ENCODE results near the gene PARD6A. TPM values are rescaled to one million over a fixed set of nuclear protein-coding genes. Genes with fewer than 3 reads are reported as not detected.

The PARD6A gene
- total and polyA plus RNA-seq, 2 of the 13 experiments (the other 11 are each of a cell fraction or from before 2014, with no cell fraction given) = 3.5 to 4.3 TPM

DNA sequence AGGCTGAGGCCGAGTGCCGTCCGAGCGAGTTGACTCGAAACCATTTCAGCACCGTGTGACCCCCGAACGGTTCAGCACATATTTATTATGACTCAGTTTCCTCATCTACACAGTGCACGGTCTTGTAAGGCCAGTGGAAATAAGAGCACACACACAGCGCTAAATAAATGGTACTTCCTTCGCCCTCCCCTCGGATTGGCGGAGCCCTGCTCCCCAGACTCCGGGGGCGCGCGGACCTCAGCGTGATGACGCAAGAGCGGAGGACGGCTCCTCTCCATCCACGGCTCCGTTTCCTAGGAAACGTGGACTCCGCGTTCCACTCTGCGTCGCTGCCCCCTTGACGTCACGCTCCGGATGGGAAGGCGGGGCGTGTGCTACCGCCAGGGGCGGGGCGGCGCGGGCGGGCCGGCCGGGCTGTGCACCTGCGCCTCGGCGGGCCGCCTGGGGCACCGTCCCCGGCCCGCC lies at the start of gene PARD6A (continued):
- TF ChIP-seq, protein P1, sequence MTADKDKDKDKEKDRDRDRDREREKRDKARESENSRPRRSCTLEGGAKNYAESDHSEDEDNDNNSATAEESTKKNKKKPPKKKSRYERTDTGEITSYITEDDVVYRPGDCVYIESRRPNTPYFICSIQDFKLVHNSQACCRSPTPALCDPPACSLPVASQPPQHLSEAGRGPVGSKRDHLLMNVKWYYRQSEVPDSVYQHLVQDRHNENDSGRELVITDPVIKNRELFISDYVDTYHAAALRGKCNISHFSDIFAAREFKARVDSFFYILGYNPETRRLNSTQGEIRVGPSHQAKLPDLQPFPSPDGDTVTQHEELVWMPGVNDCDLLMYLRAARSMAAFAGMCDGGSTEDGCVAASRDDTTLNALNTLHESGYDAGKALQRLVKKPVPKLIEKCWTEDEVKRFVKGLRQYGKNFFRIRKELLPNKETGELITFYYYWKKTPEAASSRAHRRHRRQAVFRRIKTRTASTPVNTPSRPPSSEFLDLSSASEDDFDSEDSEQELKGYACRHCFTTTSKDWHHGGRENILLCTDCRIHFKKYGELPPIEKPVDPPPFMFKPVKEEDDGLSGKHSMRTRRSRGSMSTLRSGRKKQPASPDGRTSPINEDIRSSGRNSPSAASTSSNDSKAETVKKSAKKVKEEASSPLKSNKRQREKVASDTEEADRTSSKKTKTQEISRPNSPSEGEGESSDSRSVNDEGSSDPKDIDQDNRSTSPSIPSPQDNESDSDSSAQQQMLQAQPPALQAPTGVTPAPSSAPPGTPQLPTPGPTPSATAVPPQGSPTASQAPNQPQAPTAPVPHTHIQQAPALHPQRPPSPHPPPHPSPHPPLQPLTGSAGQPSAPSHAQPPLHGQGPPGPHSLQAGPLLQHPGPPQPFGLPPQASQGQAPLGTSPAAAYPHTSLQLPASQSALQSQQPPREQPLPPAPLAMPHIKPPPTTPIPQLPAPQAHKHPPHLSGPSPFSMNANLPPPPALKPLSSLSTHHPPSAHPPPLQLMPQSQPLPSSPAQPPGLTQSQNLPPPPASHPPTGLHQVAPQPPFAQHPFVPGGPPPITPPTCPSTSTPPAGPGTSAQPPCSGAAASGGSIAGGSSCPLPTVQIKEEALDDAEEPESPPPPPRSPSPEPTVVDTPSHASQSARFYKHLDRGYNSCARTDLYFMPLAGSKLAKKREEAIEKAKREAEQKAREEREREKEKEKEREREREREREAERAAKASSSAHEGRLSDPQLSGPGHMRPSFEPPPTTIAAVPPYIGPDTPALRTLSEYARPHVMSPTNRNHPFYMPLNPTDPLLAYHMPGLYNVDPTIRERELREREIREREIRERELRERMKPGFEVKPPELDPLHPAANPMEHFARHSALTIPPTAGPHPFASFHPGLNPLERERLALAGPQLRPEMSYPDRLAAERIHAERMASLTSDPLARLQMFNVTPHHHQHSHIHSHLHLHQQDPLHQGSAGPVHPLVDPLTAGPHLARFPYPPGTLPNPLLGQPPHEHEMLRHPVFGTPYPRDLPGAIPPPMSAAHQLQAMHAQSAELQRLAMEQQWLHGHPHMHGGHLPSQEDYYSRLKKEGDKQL (CRISPR knock-in tag; IDR thresholded peaks at IDR 0.05; ENCODE audit: low read depth) = no peak
- TF ChIP-seq TCF7L2 (IDR thresholded peaks at IDR 0.05; ENCODE audit: low read depth, low read length) (no peak), TARDBP (CRISPR knock-in tag; IDR thresholded peaks at IDR 0.05) (0 out of 2 replicates have a peak, but pooled peaks have one; percentile 14), ZNF33A (CRISPR knock-in tag; IDR thresholded peaks at IDR 0.05; ENCODE audit: borderline replicate concordance) (no peak), TCF12 (IDR thresholded peaks at IDR 0.05) (no peak), TCF12 (CRISPR knock-in tag; IDR thresholded peaks at IDR 0.05) (no peak), NBN (conservative IDR thresholded peaks at IDR 0.05) (no peak), NFIB (CRISPR knock-in tag; IDR thresholded peaks at IDR 0.05; ENCODE audit: borderline replicate concordance) (no peak; the same call in 1 of the 2 replicates), ZNF30 (CRISPR knock-in tag; IDR thresholded peaks at IDR 0.05) (no peak), U2AF1 (optimal IDR thresholded peaks at IDR 0.05; ENCODE audit: low read depth, low read length) (peak; percentile 15), RARG (CRISPR knock-in tag; IDR thresholded peaks at IDR 0.05; ENCODE audit: low read depth) (no peak), HMG20B (CRISPR knock-in tag; conservative IDR thresholded peaks at IDR 0.05) (no peak), DMAP1 (CRISPR knock-in tag; IDR thresholded peaks at IDR 0.05) (no peak), JUN (CRISPR knock-in tag; IDR thresholded peaks at IDR 0.05) (no peak), YY1 (IDR thresholded peaks at IDR 0.05; ENCODE audit: insufficient read depth, insufficient replicate concordance, low read depth, low read length) (no peak), MXD4 (CRISPR knock-in tag; IDR thresholded peaks at IDR 0.05) (no peak), HOXA5 (CRISPR knock-in tag; IDR thresholded peaks at IDR 0.05) (no peak), KAT8 (CRISPR knock-in tag; IDR thresholded peaks at IDR 0.05) (no peak; the same call in none of the 2 replicates), MTF2 (CRISPR knock-in tag; IDR thresholded peaks at IDR 0.05; ENCODE audit: borderline replicate concordance) (no peak), BRD4 (CRISPR knock-in tag; IDR thresholded peaks at IDR 0.05) (no peak), NFE2L2 (IDR thresholded peaks at IDR 0.05; ENCODE audit: low read length) (no peak)
- TF ChIP-seq, protein P2, sequence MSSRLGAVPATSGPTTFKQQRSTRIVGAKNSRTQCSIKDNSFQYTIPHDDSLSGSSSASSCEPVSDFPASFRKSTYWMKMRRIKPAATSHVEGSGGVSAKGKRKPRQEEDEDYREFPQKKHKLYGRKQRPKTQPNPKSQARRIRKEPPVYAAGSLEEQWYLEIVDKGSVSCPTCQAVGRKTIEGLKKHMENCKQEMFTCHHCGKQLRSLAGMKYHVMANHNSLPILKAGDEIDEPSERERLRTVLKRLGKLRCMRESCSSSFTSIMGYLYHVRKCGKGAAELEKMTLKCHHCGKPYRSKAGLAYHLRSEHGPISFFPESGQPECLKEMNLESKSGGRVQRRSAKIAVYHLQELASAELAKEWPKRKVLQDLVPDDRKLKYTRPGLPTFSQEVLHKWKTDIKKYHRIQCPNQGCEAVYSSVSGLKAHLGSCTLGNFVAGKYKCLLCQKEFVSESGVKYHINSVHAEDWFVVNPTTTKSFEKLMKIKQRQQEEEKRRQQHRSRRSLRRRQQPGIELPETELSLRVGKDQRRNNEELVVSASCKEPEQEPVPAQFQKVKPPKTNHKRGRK (CRISPR knock-in tag; IDR thresholded peaks at IDR 0.05) = no peak
- TF ChIP-seq, protein P3, sequence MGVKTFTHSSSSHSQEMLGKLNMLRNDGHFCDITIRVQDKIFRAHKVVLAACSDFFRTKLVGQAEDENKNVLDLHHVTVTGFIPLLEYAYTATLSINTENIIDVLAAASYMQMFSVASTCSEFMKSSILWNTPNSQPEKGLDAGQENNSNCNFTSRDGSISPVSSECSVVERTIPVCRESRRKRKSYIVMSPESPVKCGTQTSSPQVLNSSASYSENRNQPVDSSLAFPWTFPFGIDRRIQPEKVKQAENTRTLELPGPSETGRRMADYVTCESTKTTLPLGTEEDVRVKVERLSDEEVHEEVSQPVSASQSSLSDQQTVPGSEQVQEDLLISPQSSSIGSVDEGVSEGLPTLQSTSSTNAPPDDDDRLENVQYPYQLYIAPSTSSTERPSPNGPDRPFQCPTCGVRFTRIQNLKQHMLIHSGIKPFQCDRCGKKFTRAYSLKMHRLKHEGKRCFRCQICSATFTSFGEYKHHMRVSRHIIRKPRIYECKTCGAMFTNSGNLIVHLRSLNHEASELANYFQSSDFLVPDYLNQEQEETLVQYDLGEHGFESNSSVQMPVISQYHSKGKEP (CRISPR knock-in tag; IDR thresholded peaks at IDR 0.05) = no peak
- TF ChIP-seq, protein P4, sequence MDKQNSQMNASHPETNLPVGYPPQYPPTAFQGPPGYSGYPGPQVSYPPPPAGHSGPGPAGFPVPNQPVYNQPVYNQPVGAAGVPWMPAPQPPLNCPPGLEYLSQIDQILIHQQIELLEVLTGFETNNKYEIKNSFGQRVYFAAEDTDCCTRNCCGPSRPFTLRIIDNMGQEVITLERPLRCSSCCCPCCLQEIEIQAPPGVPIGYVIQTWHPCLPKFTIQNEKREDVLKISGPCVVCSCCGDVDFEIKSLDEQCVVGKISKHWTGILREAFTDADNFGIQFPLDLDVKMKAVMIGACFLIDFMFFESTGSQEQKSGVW (CRISPR knock-in tag; IDR thresholded peaks at IDR 0.05; ENCODE audit: borderline replicate concordance) = no peak

Measured in HepG2 (cell line).